ENCODE data around the gene VEGFA.

The VEGFA gene

GRCh38 chr6:43775535-43775885 is 5.5 kb downstream of the VEGFA start:
- no peak for DNase-seq (ENCODE audit: low read depth, low spot score)
- in situ Hi-C loops (cut with HindIII; ENCODE audit: low sequenced_read_pairs) = no loop called here
- H3K4me3 ChIP-seq (ENCODE audit: low read depth, low read length) = no peak overlapping the region
- no peak for TF ChIP-seq CTCF (IDR thresholded peaks at IDR 0.05; ENCODE audit: low read depth, low read length)

GRCh38 chr6:43776115-43776798 is 6.2 kb downstream of the VEGFA start:
- H3K4me3 ChIP-seq (ENCODE audit: low read depth, low read length) = no peak overlapping the region
- no peak for DNase-seq (ENCODE audit: low read depth, low spot score)
- in situ Hi-C loops (cut with HindIII; ENCODE audit: low sequenced_read_pairs) = no loop called here
- no peak for TF ChIP-seq CTCF (IDR thresholded peaks at IDR 0.05; ENCODE audit: low read depth, low read length)

- no peak for TF ChIP-seq CTCF (IDR thresholded peaks at IDR 0.05; ENCODE audit: low read depth, low read length)
- no peak overlapping the region for H3K4me3 ChIP-seq (ENCODE audit: low read depth, low read length)
- in situ Hi-C loops (cut with HindIII; ENCODE audit: low sequenced_read_pairs) = no loop called here
- no peak for DNase-seq (ENCODE audit: low read depth, low spot score)
Measured at GRCh38 chr6:43776799-43777776, 7.1 kb downstream of the VEGFA start.

GRCh38 chr6:43778131-43778855 is 8.3 kb downstream of the VEGFA start:
- in situ Hi-C loops (cut with HindIII; ENCODE audit: low sequenced_read_pairs) = no loop called here
- H3K4me3 ChIP-seq (ENCODE audit: low read depth, low read length) = no peak overlapping the region
- no peak for TF ChIP-seq CTCF (IDR thresholded peaks at IDR 0.05; ENCODE audit: low read depth, low read length)
- no peak for DNase-seq (ENCODE audit: low read depth, low spot score)

GRCh38 chr6:43778976-43779851 is 9.2 kb downstream of the VEGFA start:
- no peak for DNase-seq (ENCODE audit: low read depth, low spot score)
- in situ Hi-C loops (cut with HindIII; ENCODE audit: low sequenced_read_pairs) = no loop called here
- no peak for TF ChIP-seq CTCF (IDR thresholded peaks at IDR 0.05; ENCODE audit: low read depth, low read length)
- no peak overlapping the region for H3K4me3 ChIP-seq (ENCODE audit: low read depth, low read length)

Data from astrocyte of the spinal cord (primary cell).